GM19395 (cell line): ENCODE measurements around the gene MAP2K1.
"Not testable (repeated sequence)": the region's sequence is repeated elsewhere in the genome, so short reads cannot be mapped to it uniquely, and the experiment has no call there.

Experiments used
- ATAC-seq: cut with Tn5 transposase; IDR thresholded peaks from one replicate; pipeline ENCODE4 v1.9.1; 2021; ENCODE audit warnings: mild to moderate bottlenecking, moderate library complexity; ENCODE audit not compliant: unreplicated experiment

MAP2K1 gene

GRCh38 chr15:66386204-66387123 is at the start of gene MAP2K1:
MAP2K1 (plus strand) TSS chr15:66386912; CDS start chr15:66387348, 436 bp downstream.
- peak; percentile 77 for ATAC-seq

- not testable (repeated sequence) for ATAC-seq
These were observed 38.2 kb upstream of the MAP2K1 start for GRCh38 chr15:66348530-66348929.

- ATAC-seq: no peak
These were observed 30.7 kb upstream of the MAP2K1 start for GRCh38 chr15:66356077-66356358.

- ATAC-seq: peak; percentile 90
These were observed 30.1 kb upstream of the MAP2K1 start, which contains the start of gene TIPIN for GRCh38 chr15:66356359-66357236. TIPIN (minus strand) TSS chr15:66356685; CDS start chr15:66352947, 3,738 bp downstream.

- ATAC-seq: no peak
These were observed 27.0 kb upstream of the MAP2K1 start for GRCh38 chr15:66359740-66360139.

- not testable (repeated sequence) for ATAC-seq
These were observed 24.8 kb upstream of the MAP2K1 start for GRCh38 chr15:66361745-66362460.

GRCh38 chr15:66362776-66363175 is 23.9 kb upstream of the MAP2K1 start:
- no peak for ATAC-seq

GRCh38 chr15:66364944-66365528 is 21.7 kb upstream of the MAP2K1 start:
- ATAC-seq: no peak

GRCh38 chr15:66369773-66370651 is 16.7 kb upstream of the MAP2K1 start:
- ATAC-seq: no peak

- no peak for ATAC-seq
These were observed 12.5 kb upstream of the MAP2K1 start for GRCh38 chr15:66374179-66374578.

GRCh38 chr15:66378814-66379430 is 7.8 kb upstream of the MAP2K1 start:
- ATAC-seq: no peak

- ATAC-seq: not testable (repeated sequence)
These were observed 5.3 kb upstream of the MAP2K1 start for GRCh38 chr15:66381376-66381775.

- peak; percentile 28 for ATAC-seq
These were observed 691 bp downstream of the MAP2K1 start for GRCh38 chr15:66387163-66388042.

GRCh38 chr15:66388043-66388363 is 1.3 kb downstream of the MAP2K1 start:
- ATAC-seq: no peak

GRCh38 chr15:66388576-66388975 is 1.9 kb downstream of the MAP2K1 start:
- no peak for ATAC-seq

- ATAC-seq: no peak
These were observed 2.6 kb downstream of the MAP2K1 start for GRCh38 chr15:66389098-66389858.

GRCh38 chr15:66389859-66390381 is 3.2 kb downstream of the MAP2K1 start:
- no peak for ATAC-seq
